DMS79 (cell line): ENCODE data around the gene CHCHD3.

ENCODE experiments used
- DNase-seq: peaks from one replicate; lab custom pipeline; 2025; lab: John Stamatoyannopoulos, UW

Gene CHCHD3

GRCh38 chr7:132861940-132862554 lies 219.8 kb downstream of the CHCHD3 start:
- DNase-seq = no peak

DNA sequence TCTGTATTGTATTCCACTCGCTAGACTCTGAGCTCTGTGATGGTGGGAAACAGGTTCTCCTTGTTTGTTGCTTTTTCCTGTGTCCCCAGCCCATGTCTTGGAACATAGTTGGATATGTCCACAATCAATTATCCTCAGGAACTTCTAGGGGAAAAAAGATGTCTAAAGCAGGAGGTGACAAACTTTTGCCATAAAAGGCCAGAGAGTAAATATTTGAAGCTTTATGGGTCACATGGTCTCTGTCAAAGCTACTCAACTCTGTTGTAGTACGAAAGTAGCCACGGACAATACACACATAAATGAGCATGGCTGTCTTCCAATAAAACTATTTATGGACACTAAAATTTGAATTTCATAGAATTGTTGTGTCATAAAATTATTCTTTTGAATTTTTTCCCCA lies 220.5 kb downstream of the CHCHD3 start:
- DNase-seq = no peak

DNA sequence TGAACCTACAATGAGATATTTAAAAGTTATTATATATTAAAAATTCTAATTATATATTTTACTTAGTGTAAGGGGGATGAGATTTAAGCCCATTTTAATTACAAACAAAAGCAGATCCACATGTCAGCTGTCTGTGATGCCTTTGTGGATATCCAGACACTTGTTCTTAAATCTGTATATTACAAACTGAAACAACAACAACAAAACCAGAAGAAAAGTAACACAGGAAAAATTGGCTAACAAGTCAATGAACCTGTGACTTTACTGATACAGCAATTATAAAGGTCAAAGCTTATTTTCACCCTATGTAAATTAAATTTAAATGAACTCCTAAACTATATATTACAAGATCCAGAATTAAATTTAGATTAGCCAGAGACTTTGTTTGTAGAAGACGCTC lies 222.7 kb downstream of the CHCHD3 start:
- DNase-seq = no peak

DNA sequence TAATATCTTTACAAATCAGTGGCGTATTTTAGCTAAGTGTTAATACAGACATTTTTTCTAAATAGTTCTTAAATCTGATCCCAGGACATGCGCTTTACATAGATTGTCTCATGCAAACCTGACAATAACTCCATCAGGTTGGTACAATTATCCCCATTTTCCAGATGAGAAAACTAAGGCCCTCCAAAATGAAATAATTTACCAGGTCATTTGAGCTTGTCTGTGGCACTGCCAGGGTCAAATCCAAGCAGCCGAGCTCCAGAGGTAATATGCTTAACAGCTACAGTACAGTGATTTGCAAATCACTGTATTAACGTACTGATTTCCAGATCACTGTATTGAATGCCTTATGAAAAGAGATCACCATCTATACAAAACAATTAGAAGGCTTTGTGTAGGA lies 223.1 kb downstream of the CHCHD3 start:
- DNase-seq = no peak

GRCh38 chr7:132858251-132858650 lies 223.6 kb downstream of the CHCHD3 start:
- DNase-seq = no peak

GRCh38 chr7:132857703-132858102 lies 224.2 kb downstream of the CHCHD3 start:
- DNase-seq = no peak

DNA sequence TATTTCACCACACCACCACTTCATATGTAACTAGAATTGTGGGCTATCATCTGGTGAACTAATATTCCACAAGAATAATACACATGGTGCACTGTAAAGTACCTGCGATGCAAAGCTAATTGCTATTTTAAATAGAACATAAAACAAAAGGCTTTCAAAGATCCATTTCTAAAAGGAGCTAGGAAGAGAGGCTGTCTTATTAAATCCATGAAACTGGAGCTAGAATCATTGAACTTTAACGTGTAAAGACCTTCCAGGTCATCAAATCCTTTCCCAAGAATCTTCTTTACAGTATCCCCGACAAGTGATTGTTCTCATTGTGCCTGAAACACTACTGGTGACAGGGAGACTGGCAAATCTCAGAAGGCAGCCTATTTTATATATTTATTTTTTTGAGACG lies 224.9 kb downstream of the CHCHD3 start:
- no peak for DNase-seq

DNA sequence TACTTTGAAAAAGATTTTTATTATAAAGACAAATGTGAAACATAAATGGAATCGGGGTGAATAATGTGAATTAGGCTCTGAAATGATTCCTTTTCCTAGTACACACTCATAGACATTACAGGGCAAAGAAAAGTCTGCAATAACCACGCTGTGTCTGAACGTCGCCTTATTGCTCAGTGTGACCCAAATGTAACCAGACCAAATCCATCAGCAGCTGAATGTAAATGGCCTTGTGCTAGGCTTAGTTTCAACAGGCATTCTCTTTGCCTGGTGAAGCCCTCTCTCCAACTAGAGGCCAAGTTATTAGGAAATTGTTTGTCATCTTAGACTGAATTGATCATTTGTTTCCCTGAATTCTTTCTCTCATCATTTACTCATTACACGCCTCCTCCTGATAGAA lies 225.5 kb downstream of the CHCHD3 start:
- no peak for DNase-seq

GRCh38 chr7:132855901-132856300 lies 226.0 kb downstream of the CHCHD3 start:
- no peak for DNase-seq

- no peak for DNase-seq
Measured at GRCh38 chr7:132854238-132854637, 227.7 kb downstream of the CHCHD3 start.

DNA sequence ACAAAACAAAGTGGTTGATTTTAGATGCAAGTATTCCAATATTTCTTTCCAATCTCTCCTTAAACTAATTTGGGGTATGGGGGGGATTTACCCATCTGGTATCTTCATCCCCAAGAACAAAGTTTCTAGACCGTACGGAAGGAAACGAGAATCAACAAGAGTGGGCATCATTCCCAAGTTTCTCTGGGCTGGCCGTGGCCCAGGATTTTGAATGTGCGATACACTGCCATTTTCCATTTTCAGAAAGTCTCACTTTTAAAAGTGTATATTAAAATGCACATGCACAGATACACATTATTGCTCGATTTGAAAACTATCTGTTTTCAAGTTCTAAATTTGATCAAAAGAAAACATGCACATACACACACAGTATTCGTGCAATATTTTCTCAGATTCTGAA lies 234.5 kb downstream of the CHCHD3 start:
- no peak for DNase-seq

- no peak for DNase-seq
Measured at GRCh38 chr7:132846086-132846485, 235.8 kb downstream of the CHCHD3 start.

DNA sequence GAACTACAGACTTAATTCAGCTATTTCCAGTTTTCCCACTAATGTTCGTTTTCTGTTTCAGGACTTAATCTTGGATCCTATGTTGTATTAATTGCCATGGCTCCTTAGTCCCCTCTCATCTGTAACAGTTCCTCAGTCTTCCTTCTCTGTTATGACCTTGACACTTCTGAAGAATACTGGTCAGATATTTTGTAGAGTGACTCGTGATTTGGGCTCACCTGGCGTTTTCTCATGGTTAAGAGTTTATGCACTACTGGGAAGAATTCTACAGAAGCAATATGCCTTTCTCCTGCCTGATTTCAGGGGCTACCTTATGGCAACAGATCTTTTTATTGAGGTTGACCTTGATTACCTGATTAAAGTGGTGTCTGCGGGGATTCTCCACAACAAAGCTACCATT lies 239.4 kb downstream of the CHCHD3 start:
- no peak for DNase-seq

DNA sequence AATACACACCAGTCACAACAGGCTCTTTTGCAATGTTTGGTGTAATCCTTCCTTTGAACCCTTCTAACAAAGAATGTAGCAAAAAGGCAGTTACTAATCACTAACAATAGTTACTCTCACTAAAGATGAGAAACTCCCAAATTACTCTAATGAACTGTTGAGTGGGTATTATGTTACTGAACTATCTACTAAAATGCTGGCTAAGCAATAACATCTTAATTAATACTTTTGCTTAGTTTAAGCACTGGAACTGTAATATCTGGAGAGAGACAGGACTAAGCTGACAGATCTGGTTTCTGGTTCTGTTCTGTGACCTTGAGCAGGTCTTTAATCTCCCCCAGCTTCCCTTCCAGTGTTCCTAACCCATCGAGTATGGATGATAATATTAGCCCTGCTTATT lies 241.7 kb downstream of the CHCHD3 start:
- DNase-seq = no peak

DNA sequence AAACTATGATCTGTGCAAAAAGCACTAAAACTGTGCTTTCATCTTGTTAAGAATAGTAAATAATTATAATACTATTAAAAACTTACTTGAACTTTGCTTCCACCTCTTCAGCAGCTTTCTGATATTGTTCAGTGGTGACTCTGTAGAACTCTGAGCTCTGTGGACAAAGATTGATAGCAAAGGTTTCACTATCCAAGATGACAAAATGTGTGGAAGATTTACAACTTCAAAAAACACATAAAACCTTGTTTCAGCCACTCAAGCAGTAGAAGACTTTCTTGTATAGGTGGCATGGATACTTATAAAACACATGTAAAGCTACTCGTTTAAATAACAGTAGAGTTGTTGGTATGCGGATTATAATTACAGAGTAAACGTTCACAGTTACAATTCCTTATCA lies 243.6 kb downstream of the CHCHD3 start:
- DNase-seq = no peak

GRCh38 chr7:132837529-132837928 lies 244.4 kb downstream of the CHCHD3 start:
- DNase-seq = no peak

DNA sequence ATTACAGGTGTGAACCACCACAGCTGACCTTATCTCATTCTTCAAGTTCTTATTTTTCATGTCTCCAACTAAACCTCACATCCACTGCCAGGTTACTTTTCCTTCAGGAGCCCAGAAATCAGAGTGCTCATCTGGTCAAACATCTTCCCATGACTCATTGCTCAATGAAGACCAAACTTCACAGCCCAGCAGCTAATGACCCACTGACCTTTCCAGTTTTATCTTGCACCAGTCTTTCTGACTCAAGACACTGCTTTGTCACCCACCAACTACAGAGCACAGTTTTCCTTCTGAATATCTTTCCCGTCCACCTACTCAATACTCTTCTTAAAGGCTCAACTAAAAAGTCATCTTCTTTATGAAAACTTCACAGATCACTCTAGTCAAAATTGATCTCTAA lies 245.1 kb downstream of the CHCHD3 start:
- no peak for DNase-seq

DNA sequence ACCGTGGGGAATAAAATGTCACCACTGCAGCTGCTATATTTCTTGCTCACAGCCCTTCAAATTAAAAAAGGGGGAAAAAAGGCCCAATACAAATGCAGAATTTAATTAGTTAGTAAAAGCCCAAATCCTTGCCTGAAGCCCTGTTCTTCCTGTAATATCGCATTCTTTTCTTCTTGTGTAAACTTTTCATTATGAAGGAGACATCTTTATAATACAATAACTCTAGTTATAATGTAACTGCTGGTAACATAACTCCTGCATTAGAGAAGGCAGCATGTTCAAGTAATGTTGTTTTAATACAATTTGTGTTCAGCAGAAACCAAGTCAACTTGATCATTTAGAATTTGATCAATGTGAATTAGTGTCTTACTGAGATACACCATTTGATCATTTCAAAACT lies 250.9 kb downstream of the CHCHD3 start:
- DNase-seq = no peak

DNA sequence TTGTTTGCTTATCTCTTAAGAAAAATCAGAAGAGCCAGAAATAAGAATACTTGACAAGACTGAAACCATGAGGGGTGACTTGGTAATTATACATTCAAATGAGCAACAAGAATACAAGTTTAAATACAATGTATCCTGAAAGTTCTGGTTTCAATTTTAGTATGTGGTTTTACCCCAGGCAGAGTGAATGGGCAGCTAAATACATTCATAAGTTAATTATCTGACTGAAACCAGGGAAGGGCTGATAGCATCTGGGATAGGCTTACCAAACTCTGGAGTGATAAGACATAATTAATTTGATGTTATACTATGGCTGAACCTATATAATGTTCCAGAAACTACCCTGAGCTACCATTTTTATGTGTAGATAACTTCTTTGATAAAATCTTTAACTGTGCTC lies 253.4 kb downstream of the CHCHD3 start:
- no peak for DNase-seq

- no peak for DNase-seq
Measured at GRCh38 chr7:132825932-132826835, 255.7 kb downstream of the CHCHD3 start.

GRCh38 chr7:132825222-132825621 lies 256.7 kb downstream of the CHCHD3 start:
- DNase-seq = no peak

- DNase-seq = no peak
Measured at GRCh38 chr7:132819648-132820047, 262.2 kb downstream of the CHCHD3 start.

DNA sequence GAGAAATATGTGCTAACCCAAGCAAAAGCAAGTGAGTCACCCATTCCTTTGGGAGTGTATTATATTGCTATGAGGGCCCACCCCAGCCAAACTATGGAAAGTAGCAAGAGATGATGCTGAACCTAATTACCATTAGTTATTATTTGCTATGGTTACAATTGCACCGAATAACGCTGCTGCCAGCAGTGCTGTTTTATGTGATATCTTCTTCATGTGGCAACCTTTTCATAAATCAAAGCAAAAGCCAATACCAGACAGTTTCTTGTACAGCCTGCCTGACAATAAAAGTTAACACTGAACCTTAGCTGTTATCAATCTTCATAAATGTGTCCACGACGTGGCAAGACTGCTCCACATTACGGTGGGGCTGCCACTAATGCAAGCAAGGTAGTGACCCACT lies 263.9 kb downstream of the CHCHD3 start:
- no peak for DNase-seq
